ENCODE measurements around the gene MCOLN1.

The MCOLN1 gene

GRCh38 chr19:7529610-7530490 lies 7.4 kb downstream of the MCOLN1 start:
- no peak for ATAC-seq
- no peak for TF ChIP-seq POU6F1 (CRISPR knock-in tag; IDR thresholded peaks at IDR 0.05; ENCODE audit: borderline replicate concordance, low read depth)
- no peak for TF ChIP-seq ISL1 (CRISPR knock-in tag; IDR thresholded peaks at IDR 0.05)
- TF ChIP-seq ESRRG (CRISPR knock-in tag; IDR thresholded peaks at IDR 0.05), result no peak
- TF ChIP-seq ZFP30 (CRISPR knock-in tag; IDR thresholded peaks at IDR 0.05), result no peak
- no peak for TF ChIP-seq OSR1 (CRISPR knock-in tag; IDR thresholded peaks at IDR 0.05)

DNA sequence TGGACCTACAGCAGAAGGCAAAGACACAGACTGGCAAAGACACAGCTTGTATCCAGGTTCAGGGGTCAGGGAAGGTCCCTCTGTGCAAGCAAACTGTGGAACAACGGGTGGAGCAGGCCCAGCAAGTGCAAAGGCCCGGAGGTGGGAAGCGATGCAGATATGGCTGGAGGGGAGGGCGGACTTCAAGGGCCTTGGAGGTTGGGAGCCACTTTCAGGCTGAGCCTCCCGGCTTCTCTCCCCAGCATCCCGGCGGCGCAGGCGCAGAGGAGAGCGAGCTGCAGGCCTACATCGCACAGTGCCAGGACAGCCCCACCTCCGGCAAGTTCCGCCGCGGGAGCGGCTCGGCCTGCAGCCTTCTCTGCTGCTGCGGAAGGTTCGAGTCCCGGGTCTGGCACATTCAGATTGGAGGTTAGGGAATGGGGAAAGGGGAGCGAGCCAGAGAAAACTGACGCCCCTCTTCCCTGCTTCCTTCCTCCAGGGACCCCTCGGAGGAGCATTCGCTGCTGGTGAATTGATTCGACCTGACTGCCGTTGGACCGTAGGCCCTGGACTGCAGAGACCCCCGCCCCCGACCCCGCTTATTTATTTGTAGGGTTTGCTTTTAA lies 11.0 kb downstream of the MCOLN1 start:
- ATAC-seq, result no peak
- TF ChIP-seq CSRNP3 (CRISPR knock-in tag; IDR thresholded peaks at IDR 0.05) (no peak), TCF4 (CRISPR knock-in tag; IDR thresholded peaks at IDR 0.05; ENCODE audit: borderline replicate concordance) (no peak)

DNA sequence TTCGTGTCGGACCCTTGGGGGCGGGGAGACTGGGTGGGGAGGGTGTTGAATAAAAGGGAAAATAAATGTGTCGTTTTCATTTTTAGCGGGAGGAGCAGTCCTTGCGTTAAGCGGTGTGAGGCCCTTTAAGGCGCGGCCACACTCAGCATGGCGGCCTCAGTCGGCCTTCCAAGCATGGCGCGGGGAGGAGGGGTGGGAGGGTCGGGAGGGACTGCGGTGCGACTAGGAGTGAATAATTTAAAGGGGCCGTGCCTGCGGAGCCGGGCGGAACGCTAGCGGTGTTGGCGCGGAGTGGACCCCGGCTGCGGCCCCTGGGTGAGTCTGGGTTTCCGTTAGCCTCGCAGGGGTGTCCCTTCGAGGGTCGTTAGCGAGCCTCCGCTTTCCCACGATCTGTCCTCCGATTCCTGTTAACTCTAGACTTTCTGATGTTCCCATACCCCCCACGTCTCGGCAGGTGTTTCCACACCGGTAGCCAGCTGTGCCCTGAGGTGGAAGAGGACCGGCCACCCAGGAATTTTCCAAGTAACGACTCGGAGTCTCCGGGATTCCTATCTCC lies 11.6 kb downstream of the MCOLN1 start:
- TF ChIP-seq, protein P1, sequence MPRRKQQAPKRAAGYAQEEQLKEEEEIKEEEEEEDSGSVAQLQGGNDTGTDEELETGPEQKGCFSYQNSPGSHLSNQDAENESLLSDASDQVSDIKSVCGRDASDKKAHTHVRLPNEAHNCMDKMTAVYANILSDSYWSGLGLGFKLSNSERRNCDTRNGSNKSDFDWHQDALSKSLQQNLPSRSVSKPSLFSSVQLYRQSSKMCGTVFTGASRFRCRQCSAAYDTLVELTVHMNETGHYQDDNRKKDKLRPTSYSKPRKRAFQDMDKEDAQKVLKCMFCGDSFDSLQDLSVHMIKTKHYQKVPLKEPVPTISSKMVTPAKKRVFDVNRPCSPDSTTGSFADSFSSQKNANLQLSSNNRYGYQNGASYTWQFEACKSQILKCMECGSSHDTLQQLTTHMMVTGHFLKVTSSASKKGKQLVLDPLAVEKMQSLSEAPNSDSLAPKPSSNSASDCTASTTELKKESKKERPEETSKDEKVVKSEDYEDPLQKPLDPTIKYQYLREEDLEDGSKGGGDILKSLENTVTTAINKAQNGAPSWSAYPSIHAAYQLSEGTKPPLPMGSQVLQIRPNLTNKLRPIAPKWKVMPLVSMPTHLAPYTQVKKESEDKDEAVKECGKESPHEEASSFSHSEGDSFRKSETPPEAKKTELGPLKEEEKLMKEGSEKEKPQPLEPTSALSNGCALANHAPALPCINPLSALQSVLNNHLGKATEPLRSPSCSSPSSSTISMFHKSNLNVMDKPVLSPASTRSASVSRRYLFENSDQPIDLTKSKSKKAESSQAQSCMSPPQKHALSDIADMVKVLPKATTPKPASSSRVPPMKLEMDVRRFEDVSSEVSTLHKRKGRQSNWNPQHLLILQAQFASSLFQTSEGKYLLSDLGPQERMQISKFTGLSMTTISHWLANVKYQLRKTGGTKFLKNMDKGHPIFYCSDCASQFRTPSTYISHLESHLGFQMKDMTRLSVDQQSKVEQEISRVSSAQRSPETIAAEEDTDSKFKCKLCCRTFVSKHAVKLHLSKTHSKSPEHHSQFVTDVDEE (CRISPR knock-in tag; IDR thresholded peaks at IDR 0.05), result no peak
- TF ChIP-seq TOX (CRISPR knock-in tag; IDR thresholded peaks at IDR 0.05; ENCODE audit: borderline replicate concordance), result no peak
- no peak for TF ChIP-seq POU6F1 (CRISPR knock-in tag; IDR thresholded peaks at IDR 0.05; ENCODE audit: borderline replicate concordance, low read depth)
- TF ChIP-seq ZNF565 (CRISPR knock-in tag; conservative IDR thresholded peaks at IDR 0.05; ENCODE audit: low read depth), result no peak
- no peak for TF ChIP-seq OSR1 (CRISPR knock-in tag; IDR thresholded peaks at IDR 0.05)
- no peak for TF ChIP-seq BACH2 (CRISPR knock-in tag; IDR thresholded peaks at IDR 0.05; ENCODE audit: borderline replicate concordance)
- TF ChIP-seq ZNF8 (CRISPR knock-in tag; IDR thresholded peaks at IDR 0.05), result no peak
- TF ChIP-seq ZC3H10 (CRISPR knock-in tag; IDR thresholded peaks at IDR 0.05), result no peak
- ATAC-seq, result peak; percentile 78

GRCh38 chr19:7534531-7535046 lies 12.2 kb downstream of the MCOLN1 start:
- no peak for TF ChIP-seq ZNF70 (CRISPR knock-in tag; IDR thresholded peaks at IDR 0.05)
- no peak for TF ChIP-seq TCF4 (CRISPR knock-in tag; IDR thresholded peaks at IDR 0.05; ENCODE audit: borderline replicate concordance)
- TF ChIP-seq CSRNP3 (CRISPR knock-in tag; IDR thresholded peaks at IDR 0.05), result no peak
- TF ChIP-seq, protein P1 (CRISPR knock-in tag; IDR thresholded peaks at IDR 0.05), result no peak
- no peak for TF ChIP-seq ZC3H10 (CRISPR knock-in tag; IDR thresholded peaks at IDR 0.05)
- TF ChIP-seq, protein P2, sequence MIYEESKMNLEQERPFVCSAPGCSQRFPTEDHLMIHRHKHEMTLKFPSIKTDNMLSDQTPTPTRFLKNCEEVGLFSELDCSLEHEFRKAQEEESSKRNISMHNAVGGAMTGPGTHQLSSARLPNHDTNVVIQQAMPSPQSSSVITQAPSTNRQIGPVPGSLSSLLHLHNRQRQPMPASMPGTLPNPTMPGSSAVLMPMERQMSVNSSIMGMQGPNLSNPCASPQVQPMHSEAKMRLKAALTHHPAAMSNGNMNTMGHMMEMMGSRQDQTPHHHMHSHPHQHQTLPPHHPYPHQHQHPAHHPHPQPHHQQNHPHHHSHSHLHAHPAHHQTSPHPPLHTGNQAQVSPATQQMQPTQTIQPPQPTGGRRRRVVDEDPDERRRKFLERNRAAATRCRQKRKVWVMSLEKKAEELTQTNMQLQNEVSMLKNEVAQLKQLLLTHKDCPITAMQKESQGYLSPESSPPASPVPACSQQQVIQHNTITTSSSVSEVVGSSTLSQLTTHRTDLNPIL (CRISPR knock-in tag; IDR thresholded peaks at IDR 0.05; ENCODE audit: low read depth), result no peak
- no peak for TF ChIP-seq ZFP3 (CRISPR knock-in tag; IDR thresholded peaks at IDR 0.05)
- TF ChIP-seq TOX (CRISPR knock-in tag; IDR thresholded peaks at IDR 0.05; ENCODE audit: borderline replicate concordance), result no peak
- no peak for TF ChIP-seq ZFP30 (CRISPR knock-in tag; IDR thresholded peaks at IDR 0.05)
- TF ChIP-seq PPARA (CRISPR knock-in tag; IDR thresholded peaks at IDR 0.05; ENCODE audit: borderline replicate concordance), result no peak
- no peak for TF ChIP-seq OSR1 (CRISPR knock-in tag; IDR thresholded peaks at IDR 0.05)
- no peak for TF ChIP-seq ZNF565 (CRISPR knock-in tag; conservative IDR thresholded peaks at IDR 0.05; ENCODE audit: low read depth)
- TF ChIP-seq ISL1 (CRISPR knock-in tag; IDR thresholded peaks at IDR 0.05), result no peak
- peak; percentile 73 for ATAC-seq
